GM19324 (cell line): ENCODE results near the gene MED27.

Experiments used
- ATAC-seq: cut with Tn5 transposase; IDR thresholded peaks from one replicate; pipeline ENCODE4 v1.9.1; 2021; ENCODE audit warnings: mild to moderate bottlenecking, moderate library complexity; ENCODE audit not compliant: unreplicated experiment, low FRiP score

The MED27 gene

GRCh38 chr9:131824155-131824594 lies 255.5 kb downstream of the MED27 start:
- ATAC-seq = no peak

GRCh38 chr9:131823701-131824146 lies 255.9 kb downstream of the MED27 start:
- no peak for ATAC-seq

GRCh38 chr9:131818089-131818488 lies 261.6 kb downstream of the MED27 start:
- ATAC-seq = no peak

GRCh38 chr9:131817627-131818026 lies 262.0 kb downstream of the MED27 start:
- no peak for ATAC-seq

GRCh38 chr9:131817073-131817472 lies 262.6 kb downstream of the MED27 start:
- ATAC-seq = no peak

- ATAC-seq = no peak
These were observed 263.4 kb downstream of the MED27 start for GRCh38 chr9:131815970-131816873.

GRCh38 chr9:131814707-131815106 lies 265.0 kb downstream of the MED27 start:
- no peak for ATAC-seq

GRCh38 chr9:131813116-131813515 lies 266.6 kb downstream of the MED27 start:
- no peak for ATAC-seq

GRCh38 chr9:131812116-131812790 lies 267.4 kb downstream of the MED27 start:
- ATAC-seq = no peak

GRCh38 chr9:131811405-131811804 lies 268.3 kb downstream of the MED27 start:
- no peak for ATAC-seq

- no peak for ATAC-seq
These were observed 269.1 kb downstream of the MED27 start for GRCh38 chr9:131810351-131811170.
